HEK293 (cell line): ENCODE results near the gene TNFAIP3.

ENCODE experiments used
- CTCF ChIA-PET: fragments of 350-600 bp; formaldehyde crosslinking; extraction: SDS; loops from one replicate; lab custom pipeline; 2021; ENCODE audit warnings: antibody characterized with exemption; lab: Yijun Ruan, JAX
- POLR2A ChIA-PET: fragments of 300-600 bp; formaldehyde crosslinking; extraction: SDS; loops from one replicate; lab custom pipeline; 2020; ENCODE audit warnings: antibody characterized with exemption, inconsistent platforms; lab: Yijun Ruan, JAX
- H3K27ac ChIP-seq: fragments of 200-500 bp; sonication (Bioruptor generic); 2 replicates; pipeline ENCODE4 v1.5.1; 2014; ENCODE audit warnings: low read depth, low read length, control low read depth, inconsistent platforms; ENCODE audit errors: extremely low read depth
- H3K36me3 ChIP-seq, 2 experiments: fragments of 200-500 bp in 1 of 2; sonication (Bioruptor generic) in 1 of 2; 1 replicate in 1 of 2; 2 replicates in 1 of 2; pipeline ENCODE4 v1.5.1; 2014 to 2017; ENCODE audit warnings: inconsistent platforms in 2 of 2, low read length in 2 of 2; ENCODE audit not compliant: control insufficient read depth in 2 of 2, insufficient read depth in 1 of 2
- H3K4me1 ChIP-seq: fragments of 200-500 bp; sonication (Bioruptor generic); 2 replicates; pipeline ENCODE4 v1.5.1; 2014; ENCODE audit warnings: mild to moderate bottlenecking, low read length, inconsistent platforms; ENCODE audit not compliant: control insufficient read depth, insufficient read depth
- H3K4me3 ChIP-seq: 2 replicates; pipeline ENCODE4 v1.5.1; 2011; ENCODE audit warnings: low read depth, mild to moderate bottlenecking, control low read depth, low read length, moderate library complexity
- H3K9me3 ChIP-seq: fragments of 200-500 bp; sonication (Bioruptor generic); 2 replicates; pipeline ENCODE4 v1.5.1; 2014; ENCODE audit warnings: low read depth, low read length, inconsistent platforms; ENCODE audit not compliant: control insufficient read depth, insufficient read depth
- GLI2 ChIP-seq: fragments of 450-650 bp; formaldehyde crosslinking; IDR thresholded peaks from 2 replicates; pipeline ENCODE4; 2017; ENCODE audit warnings: missing biosample characterization, missing genetic modification characterization, low read depth, borderline replicate concordance
- GLIS1 ChIP-seq: fragments of 450-650 bp; formaldehyde crosslinking; IDR thresholded peaks from 2 replicates; pipeline ENCODE4 v1.5.1; 2016; ENCODE audit warnings: missing biosample characterization, missing genetic modification characterization
- ZNF132 ChIP-seq: fragments of 450-650 bp; formaldehyde crosslinking; IDR thresholded peaks from 2 replicates; pipeline ENCODE4 v1.5.1; 2017; ENCODE audit warnings: missing biosample characterization, missing genetic modification characterization, borderline replicate concordance
- ZNF148 ChIP-seq: fragments of 450-650 bp; formaldehyde crosslinking; IDR thresholded peaks from 2 replicates; pipeline ENCODE4 v1.5.0; 2017; ENCODE audit warnings: missing biosample characterization, missing genetic modification characterization, borderline replicate concordance
- ZNF18 ChIP-seq: fragments of 450-650 bp; formaldehyde crosslinking; IDR thresholded peaks from 2 replicates; pipeline ENCODE4 v1.5.1; 2016; ENCODE audit warnings: missing biosample characterization, missing genetic modification characterization
- ZNF184 ChIP-seq: fragments of 450-650 bp; IDR thresholded peaks from 2 replicates; pipeline ENCODE4 v1.5.1; 2018; ENCODE audit warnings: missing biosample characterization, mild to moderate bottlenecking, missing genetic modification characterization
- ZNF19 ChIP-seq: fragments of 450-650 bp; formaldehyde crosslinking; IDR thresholded peaks from 2 replicates; pipeline ENCODE4; 2016; ENCODE audit warnings: missing biosample characterization, missing genetic modification characterization, low read depth
- ZNF26 ChIP-seq: fragments of 450-650 bp; formaldehyde crosslinking; IDR thresholded peaks from 2 replicates; pipeline ENCODE4 v1.5.1; 2016; ENCODE audit warnings: missing biosample characterization, missing genetic modification characterization
- ZNF311 ChIP-seq: fragments of 450-650 bp; formaldehyde crosslinking; IDR thresholded peaks from 2 replicates; pipeline ENCODE4 v1.5.1; 2017; ENCODE audit warnings: missing biosample characterization, missing genetic modification characterization, borderline replicate concordance
- ZNF335 ChIP-seq: fragments of 450-650 bp; formaldehyde crosslinking; conservative IDR thresholded peaks from 2 replicates; pipeline ENCODE4 v1.5.1; 2016; ENCODE audit warnings: missing biosample characterization, missing genetic modification characterization
- ZNF426 ChIP-seq: fragments of 450-650 bp; formaldehyde crosslinking; IDR thresholded peaks from 2 replicates; pipeline ENCODE4 v1.5.1; 2017; ENCODE audit warnings: missing biosample characterization, missing genetic modification characterization, mild to moderate bottlenecking, inconsistent platforms, moderate library complexity
- ZNF623 ChIP-seq: fragments of 450-650 bp; formaldehyde crosslinking; IDR thresholded peaks from 2 replicates; pipeline ENCODE4 v1.5.1; 2016; ENCODE audit warnings: missing biosample characterization, missing genetic modification characterization
- ZSCAN4 ChIP-seq: fragments of 450-650 bp; formaldehyde crosslinking; IDR thresholded peaks from 2 replicates; pipeline ENCODE4 v1.5.1; 2017; ENCODE audit warnings: missing biosample characterization, missing genetic modification characterization

TNFAIP3 gene

GRCh38 chr6:137871291-137871690, 4.2 kb downstream of the TNFAIP3 start (continued):
- no peak for TF ChIP-seq ZSCAN4 (tag by site-specific recombination)

GRCh38 chr6:137871831-137872454, 4.9 kb downstream of the TNFAIP3 start:
- peaks cover 0 to 46% of the 10 kb centered on the region in 2 experiments; a peak in 1 of 3 replicates for H3K36me3 ChIP-seq
- peaks cover 5% of the 10 kb centered on the region; the same call in 1 of the 2 replicates for H3K4me1 ChIP-seq
- CTCF ChIA-PET: interaction anchor here (0.6 to 2.3 kb wide), 10 partner anchors 7 to 163 kb away, joined by 3 to 11 read pairs (median 3); no protein-coding TSS in a partner anchor
- H3K9me3 ChIP-seq: no peaks in the 10 kb centered on the region
- POLR2A ChIA-PET: no interaction called here
- no peak overlapping the region for H3K4me3 ChIP-seq
- TF ChIP-seq ZNF18 (tag by site-specific recombination) (no peak), ZNF26 (no peak), ZNF132 (no peak), ZNF335 (tag by site-specific recombination) (no peak), ZNF426 (no peak)
- H3K27ac ChIP-seq: no peak overlapping the region

- H3K9me3 ChIP-seq: no peaks in the 10 kb centered on the region
- TF ChIP-seq ZNF19 (tag by site-specific recombination) (no peak), ZNF148 (tag by site-specific recombination) (no peak), ZNF311 (no peak), ZNF184 (no peak), GLI2 (tag by site-specific recombination) (no peak), ZNF623 (no peak), GLIS1 (no peak)
- TF ChIP-seq, all 188 proteins: peak for 0
- POLR2A ChIA-PET: no interaction called here
- Histone ChIP-seq H3K4me1 (peaks cover 5% of the 10 kb centered on the region; the same call in 1 of the 2 replicates), H3K4me3 (no peak overlapping the region), H3K27ac (no peak overlapping the region), H3K36me3 (peaks cover 0 to 53% of the 10 kb centered on the region in 2 experiments; a peak in 1 of 3 replicates)
- CTCF ChIA-PET: interaction anchor here (0.6 to 2.3 kb wide), 10 partner anchors 12 to 448 kb away, joined by 3 to 11 read pairs (median 4); no protein-coding TSS in a partner anchor
Measured at GRCh38 chr6:137872581-137873115, 5.6 kb downstream of the TNFAIP3 start.
